ENCODE data around the gene CHN2.

GRCh38 chr7:29202651-29203069 lies 8.1 kb downstream of the CHN2 start:
- TF ChIP-seq CTCF (IDR thresholded peaks at IDR 0.05; ENCODE audit: low read depth, low read length), result no peak
- TF ChIP-seq POLR2A (IDR thresholded peaks at IDR 0.05; ENCODE audit: extremely low read depth, insufficient read length), result no peak
- no peak for TF ChIP-seq MAX (IDR thresholded peaks at IDR 0.05; ENCODE audit: low read depth, low read length)
- TF ChIP-seq MYC (IDR thresholded peaks at IDR 0.05; ENCODE audit: low read depth, low read length), result no peak
